Progenitor cell of endocrine pancreas (in vitro differentiated cells): ENCODE results near the gene SUN1. TPM values are rescaled to one million over a fixed set of nuclear protein-coding genes. Genes with fewer than 3 reads are reported as not detected.

ENCODE experiments used
- DNase-seq: peaks from one replicate; pipeline ENCODE4 v3.0.0; 2021; ENCODE audit warnings: low spot score; ENCODE audit not compliant: unreplicated experiment
- H3K27ac Mint-ChIP-seq: 2 replicates; pipeline ENCODE4 v1.8.0; 2021; ENCODE audit warnings: mild to moderate bottlenecking, moderate library complexity, mixed read lengths
- H3K27me3 Mint-ChIP-seq: 2 replicates; pipeline ENCODE4 v1.8.0; 2021; ENCODE audit warnings: mixed read lengths
- H3K36me3 Mint-ChIP-seq: 2 replicates; pipeline ENCODE4 v1.8.0; 2022; ENCODE audit warnings: mixed read lengths; ENCODE audit not compliant: insufficient read depth
- H3K4me1 Mint-ChIP-seq: 2 replicates; pipeline ENCODE4 v1.8.0; 2021; ENCODE audit warnings: low read depth, mixed read lengths
- H3K4me3 Mint-ChIP-seq: 2 replicates; pipeline ENCODE4 v1.8.0; 2021; ENCODE audit warnings: low read depth, mild to moderate bottlenecking, moderate library complexity, mixed read lengths
- H3K9me3 Mint-ChIP-seq: 2 replicates; pipeline ENCODE4 v1.8.0; 2021; ENCODE audit warnings: low read depth, mixed read lengths
- total RNA-seq: library from RNA; stranded (reverse); gene quantifications from 2 replicates; pipeline ENCODE4 v1.2.1, GENCODE V29; 2021
- TF ChIP-seq, protein P1 (sequence below): fragments of 200-600 bp; sonication (generic); IDR thresholded peaks from one replicate; pipeline ENCODE4 v1.5.0; 2021; ENCODE audit warnings: antibody characterized with exemption, mild to moderate bottlenecking; ENCODE audit not compliant: unreplicated experiment

SUN1 gene
- total RNA-seq, 1 donor from 2014 or later: 152 TPM

DNA sequence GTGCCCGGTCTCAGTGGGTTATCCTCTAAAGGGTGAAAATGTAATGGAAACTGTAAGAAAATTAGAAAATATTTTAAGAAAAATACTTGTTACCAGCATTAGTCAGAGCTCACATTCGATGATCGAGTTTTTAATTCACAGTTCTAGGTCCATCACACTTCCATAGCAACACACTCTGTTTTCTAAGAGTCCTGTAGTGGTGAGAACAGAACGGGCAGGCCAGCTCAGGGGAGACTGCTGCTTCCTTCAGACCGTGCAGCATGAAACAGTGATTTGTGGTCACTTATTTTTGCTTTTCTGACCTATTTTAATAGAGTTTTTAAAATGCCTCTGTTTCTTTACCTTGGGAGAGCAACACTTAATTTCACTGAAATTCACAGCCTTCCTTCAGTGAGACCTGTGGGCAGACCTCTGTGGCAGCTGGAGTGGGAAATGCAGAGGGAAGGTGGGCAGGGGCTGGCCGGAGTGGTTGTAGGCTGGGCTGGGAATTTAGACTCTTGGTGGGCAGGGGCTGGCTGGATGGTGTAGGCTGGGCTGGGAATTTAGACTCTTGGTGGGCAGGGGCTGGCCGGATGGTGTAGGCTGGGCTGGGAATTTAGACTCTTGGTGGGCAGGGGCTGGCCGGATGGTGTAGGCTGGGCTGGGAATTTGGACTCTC is 1.5 kb downstream of the SUN1 start:
- no peak overlapping the region for H3K27ac Mint-ChIP-seq
- no peak overlapping the region for H3K4me3 Mint-ChIP-seq
- TF ChIP-seq, protein P1, sequence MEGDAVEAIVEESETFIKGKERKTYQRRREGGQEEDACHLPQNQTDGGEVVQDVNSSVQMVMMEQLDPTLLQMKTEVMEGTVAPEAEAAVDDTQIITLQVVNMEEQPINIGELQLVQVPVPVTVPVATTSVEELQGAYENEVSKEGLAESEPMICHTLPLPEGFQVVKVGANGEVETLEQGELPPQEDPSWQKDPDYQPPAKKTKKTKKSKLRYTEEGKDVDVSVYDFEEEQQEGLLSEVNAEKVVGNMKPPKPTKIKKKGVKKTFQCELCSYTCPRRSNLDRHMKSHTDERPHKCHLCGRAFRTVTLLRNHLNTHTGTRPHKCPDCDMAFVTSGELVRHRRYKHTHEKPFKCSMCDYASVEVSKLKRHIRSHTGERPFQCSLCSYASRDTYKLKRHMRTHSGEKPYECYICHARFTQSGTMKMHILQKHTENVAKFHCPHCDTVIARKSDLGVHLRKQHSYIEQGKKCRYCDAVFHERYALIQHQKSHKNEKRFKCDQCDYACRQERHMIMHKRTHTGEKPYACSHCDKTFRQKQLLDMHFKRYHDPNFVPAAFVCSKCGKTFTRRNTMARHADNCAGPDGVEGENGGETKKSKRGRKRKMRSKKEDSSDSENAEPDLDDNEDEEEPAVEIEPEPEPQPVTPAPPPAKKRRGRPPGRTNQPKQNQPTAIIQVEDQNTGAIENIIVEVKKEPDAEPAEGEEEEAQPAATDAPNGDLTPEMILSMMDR: no peak
- H3K4me1 Mint-ChIP-seq: peaks cover 15% of the 10 kb centered on the region
- DNase-seq: no peak
- no peaks in the 10 kb centered on the region for H3K9me3 Mint-ChIP-seq
- no peaks in the 10 kb centered on the region for H3K27me3 Mint-ChIP-seq
- H3K36me3 Mint-ChIP-seq: peaks cover 8% of the 10 kb centered on the region

DNA sequence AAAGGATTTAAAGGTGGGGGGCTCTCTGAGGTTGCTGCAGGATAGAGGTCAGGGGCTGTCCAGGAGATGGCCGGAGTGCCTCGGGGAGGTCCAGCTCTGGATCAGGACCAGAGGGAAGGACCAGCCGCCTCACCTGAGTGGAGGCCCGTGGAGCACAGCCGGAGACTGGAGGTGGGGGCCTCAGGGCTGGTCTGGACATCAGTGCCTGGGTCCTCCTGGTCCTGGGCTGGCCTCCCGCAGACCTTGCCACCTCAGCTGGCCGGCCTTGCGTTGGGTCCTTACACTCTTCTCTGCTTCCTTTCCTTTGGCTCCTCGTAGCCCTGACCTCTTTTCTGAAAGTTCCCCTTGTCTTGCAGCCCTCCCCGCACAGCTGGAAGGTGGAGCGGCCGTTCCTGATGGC is 2.0 kb downstream of the SUN1 start:
- H3K27me3 Mint-ChIP-seq: no peaks in the 10 kb centered on the region
- no peak overlapping the region for H3K27ac Mint-ChIP-seq
- H3K9me3 Mint-ChIP-seq: no peaks in the 10 kb centered on the region
- DNase-seq: no peak
- no peak overlapping the region for H3K4me3 Mint-ChIP-seq
- H3K4me1 Mint-ChIP-seq: peaks cover 15% of the 10 kb centered on the region
- TF ChIP-seq, protein P1: no peak
- H3K36me3 Mint-ChIP-seq: peaks cover 10% of the 10 kb centered on the region

DNA sequence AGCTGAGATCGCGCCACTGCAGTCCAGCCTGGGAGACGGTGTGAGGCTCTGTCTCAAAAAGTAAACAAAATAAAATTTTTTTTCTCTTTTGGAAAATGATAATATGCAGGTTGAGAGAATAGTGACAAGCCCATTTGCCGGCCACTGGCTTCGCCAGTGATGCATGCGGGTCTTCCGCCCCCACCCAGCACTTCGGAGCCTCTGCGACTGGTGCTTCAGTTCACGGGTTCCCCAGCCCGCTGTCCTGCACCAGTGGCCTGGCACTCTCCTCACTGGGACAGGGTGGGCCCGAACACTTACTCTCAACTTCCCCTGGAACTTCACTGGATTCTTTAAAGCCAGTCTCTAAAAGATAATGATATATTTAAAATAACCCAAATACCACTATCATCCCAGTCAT is 2.7 kb downstream of the SUN1 start:
- Mint-ChIP-seq H3K27ac (no peak overlapping the region), H3K9me3 (no peaks in the 10 kb centered on the region), H3K27me3 (no peaks in the 10 kb centered on the region), H3K36me3 (peaks cover 15% of the 10 kb centered on the region), H3K4me3 (no peak overlapping the region), H3K4me1 (peaks cover 15% of the 10 kb centered on the region)
- TF ChIP-seq, protein P1: no peak
- DNase-seq: no peak

- no peak for DNase-seq
- TF ChIP-seq, protein P1: no peak
- H3K4me3 Mint-ChIP-seq: no peak overlapping the region
- peaks cover 17% of the 10 kb centered on the region for H3K36me3 Mint-ChIP-seq
- no peaks in the 10 kb centered on the region for H3K27me3 Mint-ChIP-seq
- H3K4me1 Mint-ChIP-seq: peaks cover 13% of the 10 kb centered on the region
- H3K9me3 Mint-ChIP-seq: no peaks in the 10 kb centered on the region
- peak overlapping the region; percentile 14 for H3K27ac Mint-ChIP-seq
These were observed 3.5 kb downstream of the SUN1 start for GRCh38 chr7:835485-836401.

GRCh38 chr7:836429-836828 is 4.2 kb downstream of the SUN1 start:
- no peak for DNase-seq
- Mint-ChIP-seq H3K4me1 (peaks cover 10% of the 10 kb centered on the region), H3K36me3 (peaks cover 19% of the 10 kb centered on the region), H3K4me3 (no peak overlapping the region), H3K9me3 (no peaks in the 10 kb centered on the region), H3K27me3 (no peaks in the 10 kb centered on the region), H3K27ac (no peak overlapping the region)
- TF ChIP-seq, protein P1: peak; percentile 44
